Stimulated activated CD4-positive, alpha-beta T cell treated with anti-CD3 and anti-CD28 coated beads, Interleukin-15, amount 100 ng/mL, for 1 hour (primary cell): ENCODE measurements around the gene PDGFD.

Experiments
- DNase-seq, 2 donors: peaks; one replicate each; pipeline ENCODE4 v3.0.0-alpha.2; 2020; ENCODE audit warnings: low read depth in 1 of 2, low spot score in 1 of 2

Gene PDGFD

GRCh38 chr11:103926990-103927389, 237.0 kb downstream of the PDGFD start:
- DNase-seq: no peak

GRCh38 chr11:103924166-103925013, 239.6 kb downstream of the PDGFD start:
- DNase-seq: no peak

GRCh38 chr11:103923451-103923931, 240.5 kb downstream of the PDGFD start:
- no peak for DNase-seq

- no peak for DNase-seq
Measured at GRCh38 chr11:103920933-103921332, 243.0 kb downstream of the PDGFD start.

- DNase-seq: no peak
Measured at GRCh38 chr11:103920449-103920848, 243.5 kb downstream of the PDGFD start.

- DNase-seq: no peak
Measured at GRCh38 chr11:103910721-103911120, 253.2 kb downstream of the PDGFD start.

GRCh38 chr11:103907548-103908455, 256.1 kb downstream of the PDGFD start:
- DNase-seq: no peak

- DNase-seq: no peak
Measured at GRCh38 chr11:103907136-103907535, 256.8 kb downstream of the PDGFD start.

- no peak for DNase-seq
Measured at GRCh38 chr11:103906291-103906867, 257.6 kb downstream of the PDGFD start.

- no peak for DNase-seq
Measured at GRCh38 chr11:103904324-103904667, 259.7 kb downstream of the PDGFD start.

GRCh38 chr11:103903621-103904323, 260.2 kb downstream of the PDGFD start:
- DNase-seq: no peak

- DNase-seq: no peak
Measured at GRCh38 chr11:103902994-103903393, 261.0 kb downstream of the PDGFD start.

- DNase-seq: no peak
Measured at GRCh38 chr11:103901656-103902055, 262.3 kb downstream of the PDGFD start.

- no peak for DNase-seq
Measured at GRCh38 chr11:103898577-103899336, 265.2 kb downstream of the PDGFD start.

GRCh38 chr11:103898065-103898464, 265.9 kb downstream of the PDGFD start:
- DNase-seq: no peak

GRCh38 chr11:103897160-103897936, 266.6 kb downstream of the PDGFD start:
- no peak for DNase-seq

GRCh38 chr11:103895106-103895505, 268.8 kb downstream of the PDGFD start:
- no peak for DNase-seq

GRCh38 chr11:103894673-103895072, 269.3 kb downstream of the PDGFD start:
- no peak for DNase-seq

- no peak for DNase-seq
Measured at GRCh38 chr11:103894034-103894433, 269.9 kb downstream of the PDGFD start.
